GM21360 (cell line): ENCODE results near the gene EXOC5.
"Not testable (repeated sequence)": the region's sequence is repeated elsewhere in the genome, so short reads cannot be mapped to it uniquely, and the experiment has no call there.

Experiments
- ATAC-seq: cut with Tn5 transposase; IDR thresholded peaks from one replicate; pipeline ENCODE4 v1.9.1; 2021; ENCODE audit warnings: mild to moderate bottlenecking, moderate library complexity; ENCODE audit not compliant: unreplicated experiment

The EXOC5 gene

GRCh38 chr14:57258221-57258620, 10.5 kb downstream of the EXOC5 start:
- not testable (repeated sequence) for ATAC-seq

- peak; percentile 82 for ATAC-seq
Observed at GRCh38 chr14:57254884-57255283, 13.8 kb downstream of the EXOC5 start.

GRCh38 chr14:57246933-57247657, 21.6 kb downstream of the EXOC5 start:
- ATAC-seq = no peak

GRCh38 chr14:57245941-57246340, 22.8 kb downstream of the EXOC5 start:
- no peak for ATAC-seq

GRCh38 chr14:57244106-57244505, 24.6 kb downstream of the EXOC5 start:
- no peak for ATAC-seq

- no peak for ATAC-seq
Observed at GRCh38 chr14:57243320-57243719, 25.4 kb downstream of the EXOC5 start.

GRCh38 chr14:57240115-57240514, 28.6 kb downstream of the EXOC5 start:
- not testable (repeated sequence) for ATAC-seq

GRCh38 chr14:57232006-57232405, 36.7 kb downstream of the EXOC5 start:
- no peak for ATAC-seq

GRCh38 chr14:57228320-57228719, 40.4 kb downstream of the EXOC5 start:
- not testable (repeated sequence) for ATAC-seq

GRCh38 chr14:57227083-57227482, 41.6 kb downstream of the EXOC5 start:
- no peak for ATAC-seq

- ATAC-seq = no peak
Observed at GRCh38 chr14:57221931-57222330, 46.8 kb downstream of the EXOC5 start.

GRCh38 chr14:57212919-57213318, 55.8 kb downstream of the EXOC5 start:
- ATAC-seq = no peak

- ATAC-seq = no peak
Observed at GRCh38 chr14:57209561-57209960, 59.1 kb downstream of the EXOC5 start.

GRCh38 chr14:57205938-57206337, 62.8 kb downstream of the EXOC5 start:
- no peak for ATAC-seq

- ATAC-seq = not testable (repeated sequence)
Observed at GRCh38 chr14:57202672-57203071, 66.0 kb downstream of the EXOC5 start.

- no peak for ATAC-seq
Observed at GRCh38 chr14:57199921-57200320, 68.8 kb downstream of the EXOC5 start.

- ATAC-seq = no peak
Observed at GRCh38 chr14:57189070-57189469, 79.6 kb downstream of the EXOC5 start.

- no peak for ATAC-seq
Observed at GRCh38 chr14:57182760-57183503, 85.8 kb downstream of the EXOC5 start.

GRCh38 chr14:57179273-57179672, 89.4 kb downstream of the EXOC5 start:
- ATAC-seq = no peak

GRCh38 chr14:57174466-57174865, 94.2 kb downstream of the EXOC5 start:
- ATAC-seq = no peak

GRCh38 chr14:57171903-57172302, 96.8 kb downstream of the EXOC5 start:
- no peak for ATAC-seq

GRCh38 chr14:57171363-57171762, 97.3 kb downstream of the EXOC5 start:
- no peak for ATAC-seq
